ENCODE measurements around the gene CXCL12.

- no peak for TF ChIP-seq CTCF (IDR thresholded peaks at IDR 0.05)
- no peak for TF ChIP-seq POLR2A (IDR thresholded peaks at IDR 0.05)
These were observed 54.5 kb downstream of the CXCL12 start for GRCh38 chr10:44330431-44330830.
